K562 (cell line): ENCODE results near the gene PMM1. TPM values are rescaled to one million over a fixed set of nuclear protein-coding genes. Genes with fewer than 3 reads are reported as not detected.

Experiments used
- ARID3A ChIP-seq: IDR thresholded peaks from 2 replicates; pipeline ENCODE4 v1.6.1; 2012; ENCODE audit warnings: low read depth, low read length, improper control_type of control experiment, borderline replicate concordance
- NFXL1 ChIP-seq: fragments of 450-650 bp; formaldehyde crosslinking; IDR thresholded peaks from 2 replicates; pipeline ENCODE4 v1.4.0; 2021; ENCODE audit warnings: mild to moderate bottlenecking
- ZBTB34 ChIP-seq: fragments of 250-450 bp; sonication (Bioruptor Pico); IDR thresholded peaks from 2 replicates; pipeline ENCODE4 v1.8.0; 2021; ENCODE audit warnings: mild to moderate bottlenecking, moderate library complexity
- ZNF143 ChIP-seq: sonication (generic); formaldehyde crosslinking; IDR thresholded peaks from 2 replicates; pipeline ENCODE4 v1.9.0; 2022; ENCODE audit warnings: mild to moderate bottlenecking, missing genetic modification reagents
- ZNF609 ChIP-seq: sonication (generic); formaldehyde crosslinking; IDR thresholded peaks from 2 replicates; pipeline ENCODE4 v1.8.1; 2023; ENCODE audit warnings: missing genetic modification reagents, mild to moderate bottlenecking, borderline replicate concordance
- polyA plus RNA-seq, 8 experiments: library from polyadenylated mRNA; depleted of rRNA in 4 of 8; stranded (reverse) in 5 of 8; unstranded in 3 of 8; fragments of >200 nt; fragmentation: Nextera tagmentation in 2 of 8; fragmentation: Illumina TruSeq in 1 of 8; extraction: Ambion mirVana in 2 of 8; extraction: Trizol in 1 of 8; gene quantifications; 2 replicates each; pipeline versions ENCODE4 v1.2.1 to v1.2.3, GENCODE V29; 2011 to 2014; ENCODE audit warnings: inconsistent platforms in 1 of 8, missing spikeins in 1 of 8
- total RNA-seq, 7 experiments: library from RNA; depleted of rRNA in 6 of 7; stranded (reverse); fragments of >200 nt in 6 of 7; fragmentation: Illumina TruSeq in 2 of 7; extraction: Trizol in 2 of 7; gene quantifications; 2 replicates each; pipeline versions ENCODE4 v1.2.1 to v1.2.3, GENCODE V29; 2011 to 2021; ENCODE audit warnings: low replicate concordance in 1 of 7

Gene PMM1
- total and polyA plus RNA-seq, 9 of the 15 experiments (the other 6 are each of a cell fraction or from before 2014, with no cell fraction given) = 10.2 to 31.7 (median 20.3) TPM

- no peak for TF ChIP-seq ZBTB34 (CRISPR knock-in tag)
- no peak for TF ChIP-seq NFXL1 (CRISPR knock-in tag)
- TF ChIP-seq ZNF609 (CRISPR knock-in tag) = no peak
- TF ChIP-seq ARID3A = no peak
- TF ChIP-seq ZNF143 (CRISPR knock-in tag) = no peak
Observed at GRCh38 chr22:41620589-41621098, 31.0 kb upstream of the PMM1 start, which contains the start of gene DESI1 (continued).
